Endothelial cell of umbilical vein (primary cell): ENCODE results near the gene FAM120B. TPM values are rescaled to one million over a fixed set of nuclear protein-coding genes. Genes with fewer than 3 reads are reported as not detected.

ENCODE experiments used
- BruUV-seq: library from RNA; stranded (reverse); fragments of 400-500 nt; replicated peaks from 2 replicates; lab custom pipeline; 2021; lab: Mats Ljungman, UMichigan
- CTCF ChIA-PET: fragments of 300-600, 350-600 bp; sonication (Branson Sonifier 250); formaldehyde crosslinking; loops from one replicate; lab custom pipeline; 2021; ENCODE audit warnings: antibody characterized with exemption, inconsistent platforms; lab: Charles Lee
- POLR2A ChIA-PET: fragments of 300-600, 350-600 bp; sonication (Branson Sonifier 250); formaldehyde crosslinking; loops from one replicate; lab custom pipeline; 2021; ENCODE audit warnings: antibody characterized with exemption, inconsistent platforms; lab: Charles Lee
- DNase-seq: peaks from one replicate; pipeline ENCODE4 v3.0.0-alpha.2; 2011; ENCODE audit warnings: low read depth, low spot score
- FAIRE-seq: peaks from 2 replicates; lab custom pipeline; 2011; peaks lifted over from hg19 to GRCh38; lab: Jason Lieb, UNC
- H2AFZ ChIP-seq: 2 replicates; pipeline ENCODE4 v1.6.0; 2012; ENCODE audit warnings: low read depth, low read length, control low read depth, inconsistent platforms
- H3K27ac ChIP-seq: 2 replicates; pipeline ENCODE4 v1.5.1; 2011; ENCODE audit warnings: low read depth, mild to moderate bottlenecking, control low read depth, low read length, moderate library complexity; ENCODE audit not compliant: insufficient read depth
- H3K27me3 ChIP-seq, 2 experiments: 2 replicates each; pipeline versions ENCODE4 v1.6.0 to v1.6.1; 2011; ENCODE audit warnings: low read length in 2 of 2, mixed read lengths in 1 of 2; ENCODE audit not compliant: control insufficient read depth in 2 of 2, insufficient read depth in 2 of 2
- H3K36me3 ChIP-seq, 2 experiments: 2 replicates in 1 of 2; 3 replicates in 1 of 2; pipeline ENCODE4 v1.5.1; 2011; ENCODE audit warnings: low read length in 2 of 2, mild to moderate bottlenecking in 1 of 2, moderate library complexity in 1 of 2; ENCODE audit not compliant: control insufficient read depth in 2 of 2, insufficient read depth in 2 of 2; ENCODE audit errors: extremely low read depth in 1 of 2
- H3K4me1 ChIP-seq: 3 replicates; pipeline ENCODE4 v1.5.1; 2011; ENCODE audit warnings: mild to moderate bottlenecking, low read length; ENCODE audit not compliant: control insufficient read depth, insufficient read depth; ENCODE audit errors: extremely low read depth
- H3K4me2 ChIP-seq: 2 replicates; pipeline ENCODE4 v1.6.1; 2011; ENCODE audit warnings: low read length, control low read depth, mixed read lengths; ENCODE audit not compliant: insufficient read depth
- H3K4me3 ChIP-seq, 3 experiments: fragments of 200-600 bp in 1 of 3; sonication (generic), shearing (Covaris generic) in 1 of 3; replicated peaks in 1 of 3; 2 replicates each; pipeline ENCODE4 v1.5.1; 2011 to 2016; ENCODE audit warnings: control low read depth in 3 of 3, low read length in 3 of 3, mild to moderate bottlenecking in 2 of 3, inconsistent platforms in 1 of 3, low read depth in 1 of 3, moderate library complexity in 1 of 3; ENCODE audit not compliant: insufficient read depth in 1 of 3
- H3K79me2 ChIP-seq: 2 replicates; pipeline ENCODE4 v1.6.0; 2012; ENCODE audit warnings: low read length, inconsistent platforms; ENCODE audit not compliant: control insufficient read depth, insufficient read depth
- H3K9ac ChIP-seq: replicated peaks from 2 replicates; pipeline ENCODE3; 2011; ENCODE audit warnings: low read length, control low read depth; ENCODE audit not compliant: insufficient read depth; ENCODE audit errors: extremely low read depth
- H3K9me1 ChIP-seq: replicated peaks from 3 replicates; pipeline ENCODE4 v1.6.0; 2011; ENCODE audit warnings: mild to moderate bottlenecking, low read length; ENCODE audit not compliant: control insufficient read depth, insufficient read depth; ENCODE audit errors: extremely low read depth
- H3K9me3 ChIP-seq: replicated peaks from 2 replicates; pipeline ENCODE4 v1.5.1; 2012; ENCODE audit warnings: low read length, inconsistent platforms; ENCODE audit not compliant: control insufficient read depth, insufficient read depth
- H4K20me1 ChIP-seq: replicated peaks from 2 replicates; pipeline ENCODE3; 2011; ENCODE audit warnings: mild to moderate bottlenecking, low read length; ENCODE audit not compliant: control insufficient read depth, insufficient read depth; ENCODE audit errors: extremely low read depth
- CTCF ChIP-seq, 2 donors: IDR thresholded peaks; 1 replicate in 1 of 2; 2 replicates in 1 of 2; pipeline ENCODE4 v1.5.1; 2011; ENCODE audit warnings: low read length in 2 of 2, mild to moderate bottlenecking in 2 of 2, moderate library complexity in 2 of 2, control low read depth in 1 of 2, inconsistent platforms in 1 of 2, low read depth in 1 of 2; ENCODE audit not compliant: insufficient read depth in 1 of 2; ENCODE audit errors: extremely low read depth in 1 of 2
- EZH2 ChIP-seq: IDR thresholded peaks from 2 replicates; pipeline ENCODE4 v1.6.1; 2012; ENCODE audit warnings: borderline replicate concordance, low read depth, mild to moderate bottlenecking, moderate library complexity, low read length, inconsistent platforms; ENCODE audit not compliant: severe bottlenecking
- FOS ChIP-seq: IDR thresholded peaks from 2 replicates; pipeline ENCODE4 v1.6.1; 2011; ENCODE audit warnings: mild to moderate bottlenecking, low read length, moderate library complexity, borderline replicate concordance; ENCODE audit not compliant: insufficient read depth
- GATA2 ChIP-seq: IDR thresholded peaks from 2 replicates; pipeline ENCODE4 v1.7.0; 2011; ENCODE audit warnings: low read depth, mild to moderate bottlenecking, moderate library complexity, mixed read lengths, low read length; ENCODE audit not compliant: insufficient read length, insufficient read depth
- JUN ChIP-seq: IDR thresholded peaks from 2 replicates; pipeline ENCODE4 v1.6.1; 2011; ENCODE audit warnings: borderline replicate concordance, low read depth; ENCODE audit not compliant: insufficient read length, insufficient read depth
- MAX ChIP-seq: IDR thresholded peaks from 2 replicates; pipeline ENCODE4 v1.6.1; 2011; ENCODE audit not compliant: insufficient read depth, insufficient read length
- MYC ChIP-seq: IDR thresholded peaks from one replicate; pipeline ENCODE4 v1.6.1; 2011; ENCODE audit warnings: mild to moderate bottlenecking, low read depth, low read length
- POLR2A ChIP-seq: IDR thresholded peaks from 2 replicates; pipeline ENCODE4 v1.6.1; 2012; ENCODE audit warnings: low read depth, mild to moderate bottlenecking, control low read depth, low read length
- POLR2AphosphoS5 ChIP-seq: IDR thresholded peaks from 2 replicates; pipeline ENCODE4 v1.6.1; 2012; ENCODE audit warnings: low read depth, mild to moderate bottlenecking, control low read depth, low read length, moderate library complexity; ENCODE audit not compliant: insufficient read depth
- dilution Hi-C: fragments of 300-500 bp; cut with MboI; formaldehyde crosslinking; loops from one replicate; pipeline ENCODE4 v1.15.0; 2019; ENCODE audit warnings: low sequenced_read_pairs; ENCODE audit not compliant: extremely low pct_ligation_motif_present
- intact Hi-C: fragments of 100-400 bp; cut with micrococcal nuclease; formaldehyde crosslinking; loops from one replicate; pipeline ENCODE4 v1.10.0; 2022
- polyA plus RNA-seq, 4 experiments: library from polyadenylated mRNA; depleted of rRNA in 3 of 4; stranded (reverse) in 3 of 4; unstranded in 1 of 4; fragments of >200 nt; gene quantifications; 2 replicates each; pipeline versions ENCODE4 v1.2.1 to v1.2.3, GENCODE V29; 2011 to 2012; ENCODE audit warnings: missing spikeins in 1 of 4
- total RNA-seq: library from RNA; stranded (reverse); gene quantifications from 2 replicates; pipeline ENCODE4 v1.2.3, GENCODE V29; 2021

The FAM120B gene
- total and polyA plus RNA-seq, 2 donors (not counting 3 experiments of a cell fraction or from before 2014, with no cell fraction given): 10.8 to 28.2 TPM

- BruUV-seq: no TSS peak
- Histone ChIP-seq H3K27me3 (no peaks in the 10 kb centered on the region), H3K4me2 (no peak overlapping the region), H3K36me3 (no peaks in the 10 kb centered on the region), H2AFZ (no peak overlapping the region), H3K4me3 (no peak overlapping the region), H3K4me1 (no peaks in the 10 kb centered on the region), H4K20me1 (no peaks in the 10 kb centered on the region), H3K9me1 (no peaks in the 10 kb centered on the region), H3K27ac (no peak overlapping the region), H3K9ac (no peak overlapping the region), H3K79me2 (no peaks in the 10 kb centered on the region), H3K9me3 (no peaks in the 10 kb centered on the region)
- dilution Hi-C loops: no loop called here
- FAIRE-seq: no peak
- ChIA-PET POLR2A (no interaction called here), CTCF (no interaction called here)
- no peak for DNase-seq
- TF ChIP-seq POLR2AphosphoS5 (no peak), CTCF (IDR thresholded peaks at IDR 0.05; ENCODE audit: extremely low read depth in 1 of 2, insufficient read depth in 1 of 2, low read depth in 1 of 2, low read length in 2 of 2) (no peak), FOS (no peak), JUN (no peak), POLR2A (no peak), MYC (no peak), GATA2 (no peak), MAX (no peak), EZH2 (no peak)
- intact Hi-C loops: no loop called here
Observed at GRCh38 chr6:170452767-170453545, 146.4 kb downstream of the FAM120B start.
